HEK293 (cell line): Measurements from ENCODE around the gene SCIN.

Experiments
- CTCF ChIP-seq: fragments of 450-650 bp; formaldehyde crosslinking; IDR thresholded peaks from 2 replicates; pipeline ENCODE4 v1.5.1; 2016; ENCODE audit warnings: missing biosample characterization, missing genetic modification characterization
- KLF16 ChIP-seq: fragments of 450-650 bp; formaldehyde crosslinking; IDR thresholded peaks from 2 replicates; pipeline ENCODE4 v1.5.1; 2017; ENCODE audit warnings: missing biosample characterization, missing genetic modification characterization
- ZBTB26 ChIP-seq: fragments of 450-650 bp; formaldehyde crosslinking; optimal IDR thresholded peaks from 2 replicates; pipeline ENCODE3; 2016; ENCODE audit warnings: missing biosample characterization, mild to moderate bottlenecking, missing genetic modification characterization
- ZFP41 ChIP-seq: fragments of 450-650 bp; formaldehyde crosslinking; IDR thresholded peaks from 2 replicates; pipeline ENCODE4 v1.5.1; 2016; ENCODE audit warnings: missing biosample characterization, missing genetic modification characterization, borderline replicate concordance
- ZNF138 ChIP-seq: fragments of 450-650 bp; formaldehyde crosslinking; IDR thresholded peaks from 2 replicates; pipeline ENCODE4 v1.5.1; 2016; ENCODE audit warnings: missing biosample characterization, missing genetic modification characterization, borderline replicate concordance
- ZNF18 ChIP-seq: fragments of 450-650 bp; formaldehyde crosslinking; IDR thresholded peaks from 2 replicates; pipeline ENCODE4 v1.5.1; 2016; ENCODE audit warnings: missing biosample characterization, missing genetic modification characterization
- ZNF561 ChIP-seq: fragments of 450-650 bp; IDR thresholded peaks from 2 replicates; pipeline ENCODE4 v1.5.1; 2018; ENCODE audit warnings: missing biosample characterization, missing genetic modification characterization, borderline replicate concordance
- ZNF645 ChIP-seq: fragments of 450-650 bp; formaldehyde crosslinking; IDR thresholded peaks from 2 replicates; pipeline ENCODE4; 2016; ENCODE audit warnings: missing biosample characterization, missing genetic modification characterization
- ZNF660 ChIP-seq: fragments of 450-650 bp; IDR thresholded peaks from 2 replicates; pipeline ENCODE4 v1.5.1; 2018; ENCODE audit warnings: missing biosample characterization, mild to moderate bottlenecking, missing genetic modification characterization

GRCh38 chr7:12557282-12557681 is 13.2 kb upstream of the SCIN start:
- TF ChIP-seq ZNF660 (tag by site-specific recombination) (no peak), ZNF138 (tag by site-specific recombination) (no peak), KLF16 (tag by site-specific recombination) (no peak), ZNF645 (tag by site-specific recombination) (no peak), ZBTB26 (no peak), ZFP41 (no peak), CTCF (tag by site-specific recombination) (no peak), ZNF561 (tag by site-specific recombination) (no peak), ZNF18 (tag by site-specific recombination) (no peak)
